IMR-90 (cell line): ENCODE measurements around the gene RXFP4. TPM values are rescaled to one million over a fixed set of nuclear protein-coding genes. Genes with fewer than 3 reads are reported as not detected.
A peak's percentile ranks its signal among the peaks of the same experiment; 100 is the strongest.

Experiments used
- ATAC-seq: fragments of 200-7000 bp; cut with Tn5 transposase; 2 replicates; pipeline ENCODE4 v1.9.1; 2020; ENCODE audit warnings: low read depth, mild to moderate bottlenecking, moderate library complexity
- BruUV-seq: library from RNA; stranded (reverse); fragments of 400-500 nt; replicated peaks from 2 replicates; lab custom pipeline; 2021; lab: Mats Ljungman, UMichigan
- CTCF ChIA-PET: fragments of 300-600 bp; formaldehyde crosslinking; extraction: SDS; loops from one replicate; lab custom pipeline; 2021; ENCODE audit warnings: antibody characterized with exemption; lab: Yijun Ruan, JAX
- POLR2A ChIA-PET: fragments of 300-600 bp; sonication (Branson Sonifier 250); formaldehyde crosslinking; loops from one replicate; lab custom pipeline; 2022; ENCODE audit warnings: antibody characterized with exemption; ENCODE audit not compliant: unreplicated experiment; lab: Charles Lee
- DNase-seq: peaks from one replicate; pipeline ENCODE4 v3.0.0; 2013
- H2AFZ ChIP-seq: replicated peaks from 2 replicates; pipeline ENCODE3; 2013; ENCODE audit warnings: low read length, mild to moderate bottlenecking; ENCODE audit not compliant: poor library complexity
- H2AK5ac ChIP-seq: 2 replicates; pipeline ENCODE4 v1.6.1; 2013; ENCODE audit warnings: low read depth, low read length, inconsistent platforms
- H2AK9ac ChIP-seq: replicated peaks from 2 replicates; pipeline ENCODE3; 2013; ENCODE audit warnings: mild to moderate bottlenecking, low read depth, low read length, moderate library complexity; ENCODE audit not compliant: poor library complexity
- H2BK120ac ChIP-seq: 2 replicates; pipeline ENCODE4 v1.6.1; 2013; ENCODE audit warnings: low read depth, low read length, inconsistent platforms
- H2BK15ac ChIP-seq: 3 replicates; pipeline ENCODE4 v1.6.1; 2013; ENCODE audit warnings: low read depth, low read length, inconsistent platforms
- H2BK20ac ChIP-seq: 2 replicates; pipeline ENCODE4 v1.6.1; 2013; ENCODE audit warnings: low read depth, mild to moderate bottlenecking, inconsistent platforms, low read length, moderate library complexity
- H2BK5ac ChIP-seq: 2 replicates; pipeline ENCODE4 v1.6.1; 2013; ENCODE audit warnings: mild to moderate bottlenecking, low read depth, low read length, inconsistent platforms; ENCODE audit not compliant: poor library complexity, severe bottlenecking
- H3K14ac ChIP-seq: replicated peaks from 2 replicates; pipeline ENCODE4 v1.6.1; 2013; ENCODE audit warnings: low read depth, low read length, inconsistent platforms
- H3K18ac ChIP-seq: 2 replicates; pipeline ENCODE4 v1.6.1; 2013; ENCODE audit warnings: low read depth, low read length, control low read depth
- H3K23ac ChIP-seq: 2 replicates; pipeline ENCODE4 v1.6.1; 2013; ENCODE audit warnings: low read depth, low read length, inconsistent platforms
- H3K27ac ChIP-seq: 2 replicates; pipeline ENCODE4 v1.5.1; 2013; ENCODE audit warnings: mild to moderate bottlenecking, control low read depth, low read length; ENCODE audit not compliant: insufficient read depth
- H3K27me3 ChIP-seq: 2 replicates; pipeline ENCODE4 v1.6.1; 2013; ENCODE audit warnings: low read length; ENCODE audit not compliant: control insufficient read depth, insufficient read depth
- H3K36me3 ChIP-seq: 2 replicates; pipeline ENCODE4 v1.6.1; 2013; ENCODE audit warnings: low read length, mixed read lengths; ENCODE audit not compliant: control insufficient read depth, insufficient read depth
- H3K4ac ChIP-seq: 2 replicates; pipeline ENCODE4 v1.6.1; 2013; ENCODE audit warnings: low read depth, low read length, inconsistent platforms
- H3K4me1 ChIP-seq: 2 replicates; pipeline ENCODE4 v1.6.1; 2013; ENCODE audit warnings: low read length, mixed read lengths; ENCODE audit not compliant: control insufficient read depth, insufficient read depth
- H3K4me2 ChIP-seq: 2 replicates; pipeline ENCODE4 v1.6.1; 2013; ENCODE audit warnings: low read depth, mild to moderate bottlenecking, control low read depth, low read length, moderate library complexity
- H3K4me3 ChIP-seq: 2 replicates; pipeline ENCODE4 v1.5.1; 2013; ENCODE audit warnings: low read depth, mild to moderate bottlenecking, control low read depth, low read length, moderate library complexity; ENCODE audit not compliant: insufficient read depth
- H3K56ac ChIP-seq: 2 replicates; pipeline ENCODE4 v1.6.1; 2013; ENCODE audit warnings: low read length, inconsistent platforms; ENCODE audit not compliant: insufficient read depth; ENCODE audit errors: extremely low read depth
- H3K79me1 ChIP-seq, 2 experiments: 2 replicates each; pipeline ENCODE4 v1.6.1; 2013; ENCODE audit warnings: low read length in 2 of 2, inconsistent platforms in 1 of 2, low read depth in 1 of 2
- H3K9ac ChIP-seq: 2 replicates; pipeline ENCODE4 v1.6.1; 2013; ENCODE audit warnings: low read depth, low read length, control low read depth
- H3K9me1 ChIP-seq: 2 replicates; pipeline ENCODE4 v1.6.1; 2013; ENCODE audit warnings: low read length, inconsistent platforms; ENCODE audit not compliant: insufficient read depth
- H3K9me3 ChIP-seq: 2 replicates; pipeline ENCODE4 v1.6.1; 2013; ENCODE audit warnings: low read length; ENCODE audit not compliant: control insufficient read depth, insufficient read depth
- H4K20me1 ChIP-seq: 2 replicates; pipeline ENCODE4 v1.6.1; 2013; ENCODE audit warnings: low read length, inconsistent platforms; ENCODE audit not compliant: insufficient read depth
- H4K5ac ChIP-seq: 2 replicates; pipeline ENCODE4 v1.6.1; 2013; ENCODE audit warnings: mild to moderate bottlenecking, low read depth, low read length, control low read depth
- H4K8ac ChIP-seq, 2 experiments: 2 replicates each; pipeline ENCODE4 v1.6.1; 2013; ENCODE audit warnings: low read depth in 2 of 2, low read length in 2 of 2, control low read depth in 1 of 2, inconsistent platforms in 1 of 2
- H4K91ac ChIP-seq: 2 replicates; pipeline ENCODE4 v1.6.1; 2013; ENCODE audit warnings: low read depth, low read length, inconsistent platforms; ENCODE audit not compliant: insufficient read depth
- BHLHE40 ChIP-seq: fragments of 150-350 bp; IDR thresholded peaks from 2 replicates; pipeline ENCODE4 v1.6.1; 2016; ENCODE audit warnings: mild to moderate bottlenecking, low read depth, low read length
- CEBPB ChIP-seq: IDR thresholded peaks from 2 replicates; pipeline ENCODE4 v1.6.1; 2012; ENCODE audit warnings: low read depth, low read length, improper control_type of control experiment
- CHD1 ChIP-seq: IDR thresholded peaks from 2 replicates; pipeline ENCODE4 v1.6.1; 2012; ENCODE audit warnings: low read depth, low read length, improper control_type of control experiment
- FOS ChIP-seq: fragments of 150-350 bp; IDR thresholded peaks from 2 replicates; pipeline ENCODE4 v1.6.1; 2016; ENCODE audit warnings: low read depth, low read length
- MAFK ChIP-seq: IDR thresholded peaks from 2 replicates; pipeline ENCODE4 v1.6.1; 2012; ENCODE audit warnings: low read depth, low read length, improper control_type of control experiment
- MAZ ChIP-seq: IDR thresholded peaks from 2 replicates; pipeline ENCODE4 v1.6.1; 2012; ENCODE audit warnings: low read depth, mild to moderate bottlenecking, low read length, improper control_type of control experiment, moderate library complexity, borderline replicate concordance
- MXI1 ChIP-seq: IDR thresholded peaks from 2 replicates; pipeline ENCODE4 v1.6.1; 2012; ENCODE audit warnings: low read depth, mild to moderate bottlenecking, low read length, moderate library complexity, borderline replicate concordance
- NFE2L2 ChIP-seq: fragments of 150-350 bp; IDR thresholded peaks from 2 replicates; pipeline ENCODE4 v1.6.1; 2016; ENCODE audit warnings: low read depth, mild to moderate bottlenecking, low read length
- POLR2A ChIP-seq: IDR thresholded peaks from 2 replicates; pipeline ENCODE4 v1.6.1; 2012; ENCODE audit warnings: mild to moderate bottlenecking, low read depth, low read length
- RAD21 ChIP-seq: IDR thresholded peaks from 2 replicates; pipeline ENCODE4 v1.6.1; 2012; ENCODE audit warnings: low read length, improper control_type of control experiment
- RCOR1 ChIP-seq: IDR thresholded peaks from 2 replicates; pipeline ENCODE4 v1.6.1; 2012; ENCODE audit warnings: mild to moderate bottlenecking, low read length, improper control_type of control experiment; ENCODE audit not compliant: insufficient replicate concordance
- RFX5 ChIP-seq: IDR thresholded peaks from 2 replicates; pipeline ENCODE4 v1.8.0; 2012; ENCODE audit warnings: low read depth, mild to moderate bottlenecking, low read length, moderate library complexity
- SMC3 ChIP-seq: fragments of 150-350 bp; IDR thresholded peaks from 2 replicates; pipeline ENCODE4 v1.6.1; 2016; ENCODE audit warnings: low read depth, mild to moderate bottlenecking, antibody characterized with exemption, low read length, moderate library complexity
- WGBS, 2 experiments: methylation state at CpG; one replicate each; pipeline versions ENCODE4 v1.1.5 to v1.1.7; 2013; ENCODE audit warnings: missing lambda C conversion rate in 2 of 2; ENCODE audit not compliant: insufficient read length in 1 of 2; ENCODE audit errors: extremely low coverage in 2 of 2; 5-methylcytosine and 5-hydroxymethylcytosine counted together
- dilution Hi-C: fragments of 300-500 bp; cut with HindIII; formaldehyde crosslinking; loops from one replicate; pipeline ENCODE4 v1.14.3; 2018; ENCODE audit warnings: low sequenced_read_pairs; ENCODE audit not compliant: unreplicated experiment
- in situ Hi-C: fragments of 300-500 bp; cut with MboI; formaldehyde crosslinking; loops from 3 replicates; pipeline ENCODE4 v1.14.3; 2019; ENCODE audit warnings: low sequenced_read_pairs, inconsistent platforms, mixed read lengths
- intact Hi-C: fragments of 100-400 bp; cut with micrococcal nuclease; formaldehyde crosslinking; loops from 2 replicates; pipeline ENCODE4 v1.10.0; 2022
- polyA plus RNA-seq, 3 experiments: library from polyadenylated mRNA; depleted of rRNA; stranded (reverse); fragments of >200 nt; gene quantifications; 2 replicates each; pipeline ENCODE4 v1.2.3, GENCODE V29; 2012; ENCODE audit warnings: low replicate concordance in 1 of 3
- total RNA-seq: library from RNA; depleted of rRNA; stranded (reverse); fragments of >200 nt; gene quantifications from 2 replicates; pipeline ENCODE4 v1.2.3, GENCODE V29; 2012
- TF ChIP-seq, protein P1 (sequence below): fragments of 150-350 bp; IDR thresholded peaks from 2 replicates; pipeline ENCODE4 v1.6.1; 2016; ENCODE audit warnings: low read depth, mild to moderate bottlenecking, low read length, moderate library complexity, borderline replicate concordance
- TF ChIP-seq, protein P2 (sequence below): fragments of 150-350 bp; IDR thresholded peaks from 2 replicates; pipeline ENCODE4 v1.6.1; 2017; ENCODE audit warnings: mild to moderate bottlenecking, antibody characterized with exemption, low read length, low read depth
- TF ChIP-seq, protein P3 (sequence below): conservative IDR thresholded peaks from 2 replicates; pipeline ENCODE4 v1.5.1; 2012; ENCODE audit warnings: mild to moderate bottlenecking, low read depth, low read length, improper control_type of control experiment

Gene RXFP4
- total and polyA plus RNA-seq, 2 of the 4 experiments (the other 2 are of a cell fraction) = not detected

DNA sequence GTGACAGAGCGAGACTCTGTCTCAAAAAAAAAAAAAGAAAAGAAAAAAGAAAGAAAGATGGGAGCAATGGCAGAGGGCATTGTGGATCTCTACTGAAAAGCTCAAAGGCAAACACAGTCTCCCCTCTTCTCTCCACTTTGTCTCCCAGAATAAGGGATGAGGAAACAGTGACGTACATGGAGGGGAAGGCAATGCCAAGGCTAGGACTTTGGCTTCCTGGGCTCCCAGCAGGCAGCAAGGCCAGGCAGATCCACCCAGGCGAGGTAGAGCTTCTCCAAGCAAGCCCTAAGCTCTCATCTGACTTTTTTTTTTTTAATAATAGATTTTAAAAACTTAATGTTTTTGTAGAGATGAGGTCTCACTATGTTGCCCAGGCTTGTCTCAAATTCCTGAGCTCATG is 32.3 kb downstream of the RXFP4 start:
- intact Hi-C loops = no loop called here
- H3K4me2 ChIP-seq = no peak overlapping the region
- H2AK5ac ChIP-seq = peak overlapping the region; percentile 54; the same call in 1 of the 2 replicates
- H4K8ac ChIP-seq = no peak overlapping the region
- H2BK20ac ChIP-seq = no peak overlapping the region
- H3K9me1 ChIP-seq = peaks cover 55% of the 10 kb centered on the region
- no peak overlapping the region for H3K14ac ChIP-seq
- no peak overlapping the region for H2AK9ac ChIP-seq
- H3K9me3 ChIP-seq = no peaks in the 10 kb centered on the region
- no TSS peak for BruUV-seq
- H2BK5ac ChIP-seq = no peak overlapping the region
- H3K4me1 ChIP-seq = peaks cover 49% of the 10 kb centered on the region
- H2BK15ac ChIP-seq = no peak overlapping the region
- ChIA-PET POLR2A (no interaction called here), CTCF (interaction anchor here (0.7 to 1.6 kb wide), 2 partner anchors 11 to 17 kb away, joined by 4 read pairs; no protein-coding TSS in a partner anchor)
- no peak overlapping the region for H4K91ac ChIP-seq
- no peak overlapping the region for H3K9ac ChIP-seq
- no peak overlapping the region for H3K56ac ChIP-seq
- DNase-seq (no peak), ATAC-seq (no peak)
- H4K5ac ChIP-seq = no peak overlapping the region
- no peak for TF ChIP-seq CEBPB
- TF ChIP-seq, protein P1, sequence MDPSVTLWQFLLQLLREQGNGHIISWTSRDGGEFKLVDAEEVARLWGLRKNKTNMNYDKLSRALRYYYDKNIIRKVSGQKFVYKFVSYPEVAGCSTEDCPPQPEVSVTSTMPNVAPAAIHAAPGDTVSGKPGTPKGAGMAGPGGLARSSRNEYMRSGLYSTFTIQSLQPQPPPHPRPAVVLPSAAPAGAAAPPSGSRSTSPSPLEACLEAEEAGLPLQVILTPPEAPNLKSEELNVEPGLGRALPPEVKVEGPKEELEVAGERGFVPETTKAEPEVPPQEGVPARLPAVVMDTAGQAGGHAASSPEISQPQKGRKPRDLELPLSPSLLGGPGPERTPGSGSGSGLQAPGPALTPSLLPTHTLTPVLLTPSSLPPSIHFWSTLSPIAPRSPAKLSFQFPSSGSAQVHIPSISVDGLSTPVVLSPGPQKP = no peak
- TF ChIP-seq RAD21 = no peak
- TF ChIP-seq MXI1 = no peak
- TF ChIP-seq, protein P2, sequence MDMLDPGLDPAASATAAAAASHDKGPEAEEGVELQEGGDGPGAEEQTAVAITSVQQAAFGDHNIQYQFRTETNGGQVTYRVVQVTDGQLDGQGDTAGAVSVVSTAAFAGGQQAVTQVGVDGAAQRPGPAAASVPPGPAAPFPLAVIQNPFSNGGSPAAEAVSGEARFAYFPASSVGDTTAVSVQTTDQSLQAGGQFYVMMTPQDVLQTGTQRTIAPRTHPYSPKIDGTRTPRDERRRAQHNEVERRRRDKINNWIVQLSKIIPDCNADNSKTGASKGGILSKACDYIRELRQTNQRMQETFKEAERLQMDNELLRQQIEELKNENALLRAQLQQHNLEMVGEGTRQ = no peak
- no peak for TF ChIP-seq RFX5
- TF ChIP-seq, protein P3, sequence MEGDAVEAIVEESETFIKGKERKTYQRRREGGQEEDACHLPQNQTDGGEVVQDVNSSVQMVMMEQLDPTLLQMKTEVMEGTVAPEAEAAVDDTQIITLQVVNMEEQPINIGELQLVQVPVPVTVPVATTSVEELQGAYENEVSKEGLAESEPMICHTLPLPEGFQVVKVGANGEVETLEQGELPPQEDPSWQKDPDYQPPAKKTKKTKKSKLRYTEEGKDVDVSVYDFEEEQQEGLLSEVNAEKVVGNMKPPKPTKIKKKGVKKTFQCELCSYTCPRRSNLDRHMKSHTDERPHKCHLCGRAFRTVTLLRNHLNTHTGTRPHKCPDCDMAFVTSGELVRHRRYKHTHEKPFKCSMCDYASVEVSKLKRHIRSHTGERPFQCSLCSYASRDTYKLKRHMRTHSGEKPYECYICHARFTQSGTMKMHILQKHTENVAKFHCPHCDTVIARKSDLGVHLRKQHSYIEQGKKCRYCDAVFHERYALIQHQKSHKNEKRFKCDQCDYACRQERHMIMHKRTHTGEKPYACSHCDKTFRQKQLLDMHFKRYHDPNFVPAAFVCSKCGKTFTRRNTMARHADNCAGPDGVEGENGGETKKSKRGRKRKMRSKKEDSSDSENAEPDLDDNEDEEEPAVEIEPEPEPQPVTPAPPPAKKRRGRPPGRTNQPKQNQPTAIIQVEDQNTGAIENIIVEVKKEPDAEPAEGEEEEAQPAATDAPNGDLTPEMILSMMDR = no peak
- TF ChIP-seq NFE2L2 = no peak
- TF ChIP-seq BHLHE40 = no peak
- TF ChIP-seq MAFK = no peak
- no peak for TF ChIP-seq CHD1
- no peak for TF ChIP-seq POLR2A
- no peak for TF ChIP-seq RCOR1
- TF ChIP-seq MAZ = no peak
- no peak for TF ChIP-seq FOS
- no peak for TF ChIP-seq SMC3
- H3K18ac ChIP-seq = no peak overlapping the region
- peaks cover 33% of the 10 kb centered on the region for H3K36me3 ChIP-seq
- dilution Hi-C loops = no loop called here
- peak overlapping the region; percentile 29; the same call in 1 of the 2 replicates for H3K27ac ChIP-seq
- H2BK120ac ChIP-seq = no peak overlapping the region
- H3K27me3 ChIP-seq = no peaks in the 10 kb centered on the region
- H3K79me1 ChIP-seq = peaks cover 15 to 74% of the 10 kb centered on the region in 2 experiments; a peak in 3 of 4 replicates
- H3K4ac ChIP-seq = no peak overlapping the region
- no CpG with 5 or more reads among the region's 3 CpGs for WGBS, 2 experiments
- 0 out of 2 replicates have a peak overlapping the region, but pooled peaks have one; percentile 54 for H3K23ac ChIP-seq
- peaks cover 88% of the 10 kb centered on the region for H4K20me1 ChIP-seq
- in situ Hi-C loops = no loop called here
- H2AFZ ChIP-seq = no peak overlapping the region
- no peak overlapping the region for H3K4me3 ChIP-seq
